HepG2 (cell line): ENCODE data around the gene ZFR. TPM values are rescaled to one million over a fixed set of nuclear protein-coding genes. Genes with fewer than 3 reads are reported as not detected.
A peak's percentile ranks its signal among the peaks of the same experiment; 100 is the strongest.

Experiments used
- ATF3 ChIP-seq: sonication (generic); formaldehyde crosslinking; IDR thresholded peaks from 2 replicates; pipeline ENCODE4 v1.4.0; 2020; ENCODE audit warnings: missing genetic modification reagents
- BCL6 ChIP-seq: IDR thresholded peaks from 2 replicates; pipeline ENCODE4 v1.6.1; 2016; ENCODE audit warnings: missing genetic modification reagents, missing compliant biosample characterization
- CEBPG ChIP-seq: IDR thresholded peaks from 2 replicates; pipeline ENCODE4 v1.6.1; 2016
- DZIP1 ChIP-seq: sonication (generic); formaldehyde crosslinking; IDR thresholded peaks from 2 replicates; pipeline ENCODE4 v1.5.0; 2020; ENCODE audit warnings: mild to moderate bottlenecking, missing genetic modification reagents
- FOSL2 ChIP-seq: sonication (generic); formaldehyde crosslinking; IDR thresholded peaks from 2 replicates; pipeline ENCODE4 v1.4.0; 2020; ENCODE audit warnings: missing genetic modification reagents
- GZF1 ChIP-seq: sonication (generic); formaldehyde crosslinking; IDR thresholded peaks from 2 replicates; pipeline ENCODE4 v1.5.1; 2020; ENCODE audit warnings: mild to moderate bottlenecking, missing genetic modification reagents
- KAT2B ChIP-seq: fragments of 150-350 bp; IDR thresholded peaks from 2 replicates; pipeline ENCODE4 v1.6.1; 2014; ENCODE audit warnings: low read depth, low read length, borderline replicate concordance
- MAX ChIP-seq: IDR thresholded peaks from 2 replicates; pipeline ENCODE4 v1.6.1; 2012; ENCODE audit warnings: inconsistent platforms
- MTA3 ChIP-seq: sonication (generic); formaldehyde crosslinking; IDR thresholded peaks from 2 replicates; pipeline ENCODE4 v1.4.0; 2020; ENCODE audit warnings: missing genetic modification reagents
- MYC ChIP-seq: sonication (generic); formaldehyde crosslinking; IDR thresholded peaks from 2 replicates; pipeline ENCODE4 v1.9.0; 2021; ENCODE audit warnings: missing genetic modification reagents, borderline replicate concordance
- NRL ChIP-seq: sonication (generic); formaldehyde crosslinking; IDR thresholded peaks from 2 replicates; pipeline ENCODE4 v1.5.0; 2020; ENCODE audit warnings: missing genetic modification reagents, mild to moderate bottlenecking, moderate library complexity, borderline replicate concordance
- POLR2A ChIP-seq, 2 experiments: IDR thresholded peaks; 2 replicates each; pipeline ENCODE4 v1.6.1; 2011; ENCODE audit warnings: low read depth in 2 of 2, low read length in 2 of 2, mild to moderate bottlenecking in 1 of 2, moderate library complexity in 1 of 2; ENCODE audit not compliant: insufficient read depth in 1 of 2
- SKIL ChIP-seq: sonication (generic); formaldehyde crosslinking; IDR thresholded peaks from 2 replicates; pipeline ENCODE4 v1.8.0; 2022; ENCODE audit warnings: missing genetic modification reagents, mild to moderate bottlenecking, moderate library complexity, borderline replicate concordance
- SMARCE1 ChIP-seq: fragments of 450-650 bp; IDR thresholded peaks from 2 replicates; pipeline ENCODE4 v1.6.1; 2017; ENCODE audit warnings: borderline replicate concordance
- SNAPC5 ChIP-seq: sonication (generic); formaldehyde crosslinking; IDR thresholded peaks from 2 replicates; pipeline ENCODE4 v1.8.1; 2023; ENCODE audit warnings: mild to moderate bottlenecking, missing genetic modification reagents, borderline replicate concordance
- ZBTB25 ChIP-seq: IDR thresholded peaks from 2 replicates; pipeline ENCODE4 v1.6.1; 2018; ENCODE audit warnings: missing genetic modification reagents
- ZBTB43 ChIP-seq: sonication (generic); formaldehyde crosslinking; conservative IDR thresholded peaks from 2 replicates; pipeline ENCODE4 v1.4.0; 2020; ENCODE audit warnings: missing genetic modification reagents
- ZNF235 ChIP-seq: sonication (generic); formaldehyde crosslinking; IDR thresholded peaks from 2 replicates; pipeline ENCODE4 v1.8.1; 2023; ENCODE audit warnings: mild to moderate bottlenecking, missing genetic modification reagents, borderline replicate concordance
- ZNF282 ChIP-seq: fragments of 450-650 bp; IDR thresholded peaks from 2 replicates; pipeline ENCODE4 v1.6.1; 2018; ENCODE audit not compliant: partially characterized antibody
- ZNF333 ChIP-seq: sonication (generic); formaldehyde crosslinking; IDR thresholded peaks from 2 replicates; pipeline ENCODE4 v1.4.0; 2020; ENCODE audit warnings: mild to moderate bottlenecking, missing genetic modification reagents, borderline replicate concordance
- ZNF501 ChIP-seq: sonication (generic); formaldehyde crosslinking; IDR thresholded peaks from 2 replicates; pipeline ENCODE4 v1.5.1; 2020; ENCODE audit warnings: mild to moderate bottlenecking, moderate library complexity, missing genetic modification reagents
- ZNF552 ChIP-seq: sonication (generic); formaldehyde crosslinking; IDR thresholded peaks from 2 replicates; pipeline ENCODE4 v1.9.0; 2022; ENCODE audit warnings: missing genetic modification reagents, mild to moderate bottlenecking, borderline replicate concordance
- ZNF644 ChIP-seq: IDR thresholded peaks from 2 replicates; pipeline ENCODE4 v1.6.1; 2016; ENCODE audit warnings: low read depth
- ZSCAN12 ChIP-seq: sonication (generic); formaldehyde crosslinking; IDR thresholded peaks from 2 replicates; pipeline ENCODE4 v1.9.0; 2021; ENCODE audit warnings: mild to moderate bottlenecking, missing genetic modification reagents
- polyA plus RNA-seq, 8 experiments: library from polyadenylated mRNA; depleted of rRNA in 3 of 8; stranded (reverse) in 7 of 8; unstranded in 1 of 8; fragments of >200 nt; fragmentation: Illumina TruSeq in 4 of 8; extraction: Trizol in 4 of 8; gene quantifications; 2 replicates each; pipeline versions ENCODE4 v1.2.1 to v1.2.3, GENCODE V29; 2011 to 2016; ENCODE audit warnings: low read depth in 4 of 8, missing spikeins in 1 of 8, mixed read lengths in 1 of 8; ENCODE audit not compliant: insufficient read depth in 1 of 8
- total RNA-seq, 5 experiments: library from RNA; depleted of rRNA; stranded (reverse); fragments of >200 nt; fragmentation: Illumina TruSeq; extraction: Trizol; gene quantifications; 2 replicates each; pipeline ENCODE4 v1.2.3, GENCODE V29; 2016; ENCODE audit warnings: low read depth in 1 of 5

Gene ZFR
- total and polyA plus RNA-seq, 2 of the 13 experiments (the other 11 are each of a cell fraction or from before 2014, with no cell fraction given): 89.0 to 92.8 TPM

- TF ChIP-seq ZBTB43 (CRISPR knock-in tag) (no peak), ATF3 (no peak), SNAPC5 (no peak), MYC (CRISPR knock-in tag) (peak; percentile 48; the same call in 1 of the 2 replicates), ZNF235 (CRISPR knock-in tag) (no peak), ZNF501 (CRISPR knock-in tag) (no peak), SKIL (CRISPR knock-in tag) (no peak), KAT2B (no peak), POLR2A (IDR thresholded peaks at IDR 0.05; ENCODE audit: insufficient read depth in 1 of 2, low read depth in 2 of 2, low read length in 2 of 2) (peak in 1 of 2 experiments; percentile 38; a peak in 1 of 4 replicates), BCL6 (no peak), NRL (CRISPR knock-in tag) (no peak), FOSL2 (CRISPR knock-in tag) (peak; percentile 29; the same call in 1 of the 2 replicates), MTA3 (no peak), GZF1 (no peak), ZNF552 (CRISPR knock-in tag) (no peak), ZNF644 (CRISPR knock-in tag) (peak; percentile 85), ZNF333 (0 out of 2 replicates have a peak, but pooled peaks have one; percentile 57), ZSCAN12 (CRISPR knock-in tag) (no peak), MAX (peak; percentile 51; the same call in 1 of the 2 replicates), SMARCE1 (no peak), CEBPG (CRISPR knock-in tag) (peak; percentile 88), ZNF282 (no peak), ZBTB25 (CRISPR knock-in tag) (no peak), DZIP1 (no peak)
These were observed 14.4 kb upstream of the ZFR start (continued) for GRCh38 chr5:32458880-32459495.
